GM18867 (cell line): ENCODE data around the gene CLMP.
"Not testable (repeated sequence)": the region's sequence is repeated elsewhere in the genome, so short reads cannot be mapped to it uniquely, and the experiment has no call there.

ENCODE experiments used
- ATAC-seq: cut with Tn5 transposase; IDR thresholded peaks from one replicate; pipeline ENCODE4 v1.9.1; 2021; ENCODE audit warnings: mild to moderate bottlenecking, moderate library complexity; ENCODE audit not compliant: unreplicated experiment

The CLMP gene

DNA sequence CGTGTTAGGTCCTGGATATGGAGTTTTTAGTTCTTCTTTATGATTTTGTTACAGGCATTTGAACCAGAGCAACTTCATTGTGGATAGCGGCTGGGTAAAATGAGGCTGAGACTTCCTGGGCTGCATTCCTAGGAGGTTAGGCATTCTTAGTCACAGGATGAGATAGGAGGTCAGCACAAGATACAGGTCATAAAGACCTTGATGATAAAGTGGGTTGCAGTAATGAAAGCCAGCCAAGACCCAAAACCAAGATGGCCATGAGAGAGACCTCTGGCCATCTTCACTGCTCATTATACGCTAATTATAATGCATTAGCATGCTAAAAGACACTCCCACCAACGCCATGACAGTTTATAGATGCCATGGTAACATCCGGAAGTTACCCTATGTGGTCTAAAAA, 23.4 kb upstream of the CLMP start:
- ATAC-seq = no peak

DNA sequence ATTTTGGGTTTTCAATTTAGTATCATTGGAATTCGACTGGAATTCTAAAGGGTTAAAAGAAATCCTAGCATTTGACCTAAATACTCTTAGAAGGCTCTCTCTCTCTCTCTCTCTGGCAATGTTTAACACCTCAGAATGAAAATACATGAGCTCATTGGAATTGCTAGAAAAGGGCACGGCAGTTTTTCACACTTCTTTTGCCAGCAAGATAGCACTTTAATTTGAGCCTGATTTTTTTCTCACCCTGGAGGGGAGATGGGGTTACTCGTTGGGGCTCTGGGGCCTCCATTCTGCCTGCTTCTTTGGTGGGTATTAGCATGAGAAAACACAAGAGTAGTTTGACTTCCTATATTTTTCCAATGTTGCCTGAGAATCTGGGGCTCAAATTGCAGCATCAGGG, 22.8 kb upstream of the CLMP start:
- ATAC-seq = no peak

DNA sequence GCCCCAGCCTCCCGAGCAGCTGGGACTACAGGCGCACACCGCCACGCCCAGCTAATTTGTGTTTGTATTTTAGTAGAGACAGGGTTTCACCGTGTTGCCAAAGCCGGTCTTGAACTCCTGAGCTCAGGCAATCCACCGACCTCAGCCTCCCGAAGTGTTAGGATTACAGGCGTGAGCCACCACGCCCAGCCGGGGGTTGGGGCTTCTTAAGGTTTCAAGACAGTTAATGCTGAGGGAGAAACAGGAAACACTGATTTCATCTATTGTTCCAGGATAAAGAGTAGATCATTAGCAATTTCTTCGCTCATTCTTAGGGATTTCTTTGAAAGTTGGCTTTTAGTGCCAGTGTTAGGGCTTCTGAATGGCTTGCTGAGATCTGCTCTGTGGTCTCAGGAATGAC, 21.2 kb upstream of the CLMP start:
- no peak for ATAC-seq

DNA sequence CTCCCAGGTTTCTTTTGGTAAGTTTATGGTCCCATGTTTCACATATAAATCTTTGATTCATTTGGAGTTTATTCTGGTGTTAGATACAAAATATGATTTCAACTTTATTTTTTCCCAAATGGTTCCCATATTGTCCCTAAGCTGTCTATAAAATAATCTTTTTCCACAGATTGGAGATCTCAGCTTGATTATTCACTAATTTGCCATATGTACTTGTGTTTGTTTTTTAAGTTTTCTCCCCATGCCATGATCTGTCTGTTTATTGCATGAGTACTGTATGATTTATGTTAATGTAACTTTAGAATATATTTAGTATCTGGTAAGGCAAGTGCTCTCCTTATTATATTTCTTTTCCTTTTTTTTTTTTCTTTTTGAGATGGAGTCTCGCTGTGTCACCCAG, 19.9 kb upstream of the CLMP start:
- ATAC-seq = no peak

DNA sequence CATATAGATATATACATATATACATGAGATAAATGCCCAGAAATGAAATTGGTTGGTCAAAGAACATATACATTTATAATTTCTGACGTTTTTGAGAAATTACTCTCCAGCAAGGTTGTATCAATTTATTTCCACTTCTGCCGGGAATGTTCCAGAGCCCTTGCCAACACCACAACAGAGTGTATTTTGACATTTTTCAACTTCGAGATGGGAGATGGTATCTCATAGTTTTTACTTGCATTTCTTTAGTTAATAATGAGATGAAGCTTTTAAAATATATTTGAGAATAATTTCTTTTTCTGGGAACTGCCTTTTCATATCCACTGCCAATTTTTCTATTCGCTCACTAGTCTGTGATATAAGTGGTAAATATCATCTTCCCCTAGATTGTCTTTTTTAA, 19.3 kb upstream of the CLMP start:
- ATAC-seq = no peak

DNA sequence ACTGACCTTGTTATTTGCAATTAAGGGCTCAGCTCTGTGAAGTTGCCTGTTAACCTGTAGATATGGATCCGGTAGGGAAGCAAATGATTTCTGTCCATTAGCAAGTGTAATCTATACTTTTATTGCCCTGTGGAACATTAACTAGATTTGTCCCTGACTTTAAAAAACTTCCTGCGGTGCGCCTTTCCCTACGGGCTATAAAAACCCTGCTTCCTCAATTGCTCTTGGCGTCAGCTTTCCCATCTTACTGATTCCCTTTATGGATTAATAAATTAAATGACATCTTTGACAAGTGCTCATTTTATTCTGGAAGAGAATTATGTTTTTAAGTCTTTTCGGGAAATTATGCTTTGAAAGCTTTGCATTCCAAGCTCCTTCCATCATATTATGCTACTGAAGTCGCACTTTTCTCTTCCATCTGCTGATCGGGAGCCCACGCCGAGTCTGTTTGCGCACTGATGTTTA, 18.3 kb upstream of the CLMP start:
- ATAC-seq = no peak

DNA sequence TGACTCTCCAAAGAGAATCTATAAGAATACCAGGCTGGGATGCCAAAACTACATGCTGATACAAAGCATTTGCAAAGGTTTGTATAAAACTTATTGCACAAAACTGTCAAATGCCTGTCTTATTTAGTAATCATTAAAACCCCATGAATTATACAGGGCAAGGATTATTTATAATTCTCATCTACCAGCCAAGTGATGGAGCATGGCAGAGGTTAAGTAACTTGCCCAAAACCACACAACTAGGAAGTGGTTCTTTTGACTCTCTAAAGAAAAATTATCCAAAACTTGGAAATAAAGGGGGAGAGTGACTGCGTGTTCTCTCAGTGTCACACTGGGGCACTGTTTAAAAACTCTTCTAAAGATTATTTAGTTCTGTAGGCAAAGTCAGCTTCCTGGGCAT, 17.4 kb upstream of the CLMP start:
- no peak for ATAC-seq

DNA sequence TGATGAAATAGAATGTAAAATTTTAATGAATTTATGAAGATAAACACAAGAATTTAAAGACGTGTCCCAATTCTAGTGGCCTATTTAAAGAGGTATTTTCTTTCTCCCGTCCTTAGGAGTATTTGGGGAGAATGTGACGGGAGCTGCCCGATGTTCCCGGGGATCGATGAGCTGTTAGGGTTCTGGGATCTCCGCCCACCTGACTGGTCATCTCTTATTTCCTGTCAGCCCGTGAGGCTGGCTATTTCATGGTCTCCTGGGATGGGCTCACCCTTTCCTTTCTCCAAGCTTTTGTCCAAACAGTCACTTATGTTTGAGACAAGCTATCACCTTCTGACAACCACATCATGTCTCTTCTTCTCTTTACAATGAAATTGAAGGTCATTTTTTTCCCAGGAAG, 16.9 kb upstream of the CLMP start:
- ATAC-seq = no peak

DNA sequence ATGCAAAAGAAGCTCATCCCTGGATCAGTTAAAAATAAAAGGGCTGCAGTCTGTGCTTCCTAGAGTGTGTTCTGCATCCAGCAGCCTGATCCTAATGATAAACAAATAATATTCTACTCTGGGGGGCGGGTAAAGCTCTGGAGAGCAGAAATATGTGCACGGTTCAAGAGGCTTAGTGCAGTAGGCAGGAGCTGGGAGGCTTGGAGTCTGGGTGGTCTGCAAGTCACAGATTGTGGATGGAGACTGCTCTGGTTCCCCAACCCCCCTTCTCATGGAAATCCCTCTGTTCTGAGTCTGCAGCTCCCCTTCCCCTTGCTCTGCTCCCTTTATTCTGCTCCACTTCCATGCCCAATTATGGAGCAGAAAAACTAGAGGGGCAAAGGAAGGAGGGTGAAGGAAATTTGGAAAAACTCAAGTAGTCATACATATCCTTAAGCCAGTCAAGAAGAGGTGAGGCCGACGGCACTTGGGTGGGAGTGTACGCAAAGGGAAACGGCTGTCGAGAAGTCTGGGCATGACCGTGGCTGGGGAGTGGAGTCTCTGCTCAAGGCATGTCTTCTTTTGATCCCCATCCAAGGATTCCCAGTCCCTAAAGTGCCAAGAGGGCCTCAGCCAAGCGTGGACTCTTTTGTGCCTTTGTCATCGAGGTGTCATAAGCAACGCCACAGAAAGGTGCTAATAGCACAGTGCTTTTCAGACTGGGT, 16.3 kb upstream of the CLMP start:
- ATAC-seq = no peak

DNA sequence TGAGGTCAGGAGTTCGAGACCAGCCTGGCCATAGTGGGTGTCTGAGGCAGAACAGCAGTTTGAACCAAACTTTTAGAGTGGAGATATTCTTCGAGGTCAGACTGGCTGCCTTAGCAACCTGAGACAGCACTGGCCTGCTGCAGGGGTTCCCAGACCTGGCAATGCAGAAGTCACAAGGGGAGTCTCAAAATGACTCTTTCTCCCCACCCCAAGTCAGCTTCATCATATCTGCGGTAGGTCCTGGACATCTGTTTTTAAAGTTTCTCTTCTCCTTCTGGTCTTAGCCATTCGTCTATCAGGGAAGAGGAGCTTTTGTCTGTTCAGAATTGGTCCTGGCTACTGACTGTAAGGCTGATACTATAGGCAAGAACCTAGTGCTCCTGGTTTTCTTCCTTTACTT, 14.5 kb upstream of the CLMP start:
- ATAC-seq = no peak

DNA sequence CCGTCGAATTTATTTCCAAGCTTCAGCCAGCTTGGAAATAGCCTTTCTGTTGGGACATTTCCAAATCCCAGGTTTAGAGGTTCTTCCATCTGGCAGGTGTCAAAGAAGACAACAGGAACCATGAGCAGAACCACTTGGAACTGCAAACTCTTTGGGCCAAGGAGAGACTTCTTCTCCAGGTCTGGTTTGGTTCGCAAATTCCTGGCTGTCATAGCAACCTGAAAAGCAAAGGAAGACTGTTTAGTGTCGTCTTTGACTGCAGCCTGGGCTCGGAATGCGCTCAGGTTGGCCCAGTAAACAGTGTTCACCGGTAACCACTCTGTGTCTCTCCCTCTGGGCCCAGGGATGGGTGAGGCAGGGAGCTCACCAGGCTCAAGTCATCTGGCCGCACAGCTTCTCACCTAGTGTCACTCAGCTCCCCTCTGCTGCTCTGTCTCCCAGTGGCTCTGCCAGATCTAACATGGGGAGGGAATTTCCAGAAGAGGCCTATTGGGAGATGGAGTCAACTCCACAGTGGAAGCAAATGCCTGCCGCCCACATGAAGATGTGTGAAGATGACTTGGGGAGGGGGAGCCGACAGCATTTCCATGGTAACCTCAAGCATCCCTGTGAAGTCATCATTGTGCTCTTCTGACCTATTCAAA, 11.9 kb upstream of the CLMP start:
- ATAC-seq = no peak

DNA sequence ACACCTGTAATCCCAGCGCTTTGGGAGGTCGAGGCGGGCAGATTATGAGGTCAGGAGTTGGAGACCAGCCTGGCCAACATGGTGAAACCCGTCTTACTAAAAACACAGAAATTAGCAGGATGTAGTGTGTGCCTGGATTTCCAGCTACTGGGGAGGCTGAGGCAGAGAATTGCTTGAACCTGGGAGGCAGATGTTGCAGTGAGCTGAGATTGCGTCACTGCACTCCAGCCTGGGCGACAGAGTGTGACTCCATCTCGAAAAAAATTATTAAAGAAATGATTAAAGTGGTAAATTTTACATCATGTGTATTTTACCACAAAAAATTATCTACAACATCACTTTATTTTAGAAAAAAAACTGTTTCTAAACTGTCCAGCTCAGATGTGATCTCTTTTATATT, 11.0 kb upstream of the CLMP start:
- ATAC-seq = not testable (repeated sequence)

DNA sequence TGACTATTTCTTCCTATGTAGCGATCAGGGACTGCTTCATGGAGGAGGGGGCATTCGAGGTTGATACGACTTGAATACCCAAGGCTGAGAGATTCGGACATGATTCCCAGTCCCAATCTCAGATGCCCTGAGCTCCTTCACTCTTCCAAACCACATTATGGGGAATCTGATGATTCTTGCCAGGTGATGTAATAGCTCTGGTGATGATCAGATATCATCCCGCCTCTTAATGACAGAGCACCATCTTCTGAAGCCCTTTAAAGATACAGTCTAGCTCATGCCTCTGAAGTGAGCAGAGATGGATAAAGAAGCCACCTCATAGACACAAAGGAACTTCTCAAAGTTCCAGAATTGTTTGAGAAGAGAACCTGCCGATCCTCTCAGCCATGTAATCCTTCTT, 8.9 kb upstream of the CLMP start:
- ATAC-seq = no peak

DNA sequence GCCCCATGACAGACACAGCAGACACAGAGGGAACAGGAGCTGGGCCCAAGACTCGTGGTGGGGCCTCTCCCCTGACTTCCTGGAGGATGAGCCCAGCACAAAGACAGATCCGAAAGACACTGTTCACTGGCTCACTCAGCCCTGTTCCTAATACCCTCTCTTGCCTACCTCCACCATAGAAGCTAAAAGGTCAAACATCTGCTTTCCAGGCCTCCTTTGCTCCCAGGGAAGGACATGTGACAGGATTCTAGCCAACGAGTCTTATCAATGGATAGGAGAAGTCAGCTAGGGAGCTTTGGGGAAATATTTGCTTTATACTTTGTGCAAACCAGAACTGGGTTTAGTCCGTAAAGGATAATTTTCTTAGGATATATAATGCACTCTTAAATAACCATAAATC, 8.4 kb upstream of the CLMP start:
- ATAC-seq = no peak

DNA sequence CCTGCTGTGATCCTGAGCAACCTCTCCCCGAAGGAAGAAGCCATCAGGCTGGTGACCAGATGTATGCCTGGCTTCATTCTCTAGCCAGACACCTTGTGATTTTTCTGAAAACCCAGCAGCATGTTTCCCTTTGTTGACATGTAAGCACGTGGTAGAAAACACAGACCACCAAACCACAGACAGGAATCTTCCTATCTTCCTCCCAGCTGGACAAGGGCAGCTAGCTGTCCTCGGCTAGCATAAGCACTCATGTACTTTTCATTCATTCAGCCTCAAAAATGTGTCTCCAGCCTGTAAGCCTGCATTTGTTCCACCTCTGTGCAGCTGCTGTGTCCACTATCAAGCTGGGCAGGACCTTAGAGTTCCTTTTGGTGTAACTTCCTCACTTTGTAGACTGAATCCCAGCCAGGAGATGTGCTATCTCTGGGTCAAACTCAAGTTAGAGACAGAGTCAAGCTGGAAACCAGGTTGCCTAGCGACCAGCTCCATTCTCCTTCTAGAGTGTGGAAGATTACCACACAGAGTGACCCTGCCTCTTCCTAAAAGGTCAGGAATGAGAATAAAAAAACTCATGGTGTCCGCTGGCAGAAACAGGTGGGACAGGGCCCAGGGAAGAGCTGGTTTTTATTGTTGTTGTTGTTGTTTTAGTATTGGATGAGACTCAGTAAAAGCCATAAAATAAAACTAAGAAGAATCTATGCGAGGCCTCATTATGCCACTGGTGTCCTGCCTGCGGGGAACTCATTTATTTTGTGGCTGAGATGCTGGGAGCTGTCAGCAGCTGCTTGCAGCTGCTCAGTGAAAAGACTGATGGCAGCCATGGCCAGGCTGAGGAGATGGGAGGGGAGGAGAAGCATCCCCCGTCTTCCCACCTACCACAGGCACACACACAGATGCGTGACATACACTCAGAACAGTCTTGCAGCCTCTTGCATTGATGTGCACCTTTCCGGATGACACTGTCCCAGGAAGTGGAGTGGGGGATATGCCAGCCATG, 7.4 kb upstream of the CLMP start:
- no peak for ATAC-seq

DNA sequence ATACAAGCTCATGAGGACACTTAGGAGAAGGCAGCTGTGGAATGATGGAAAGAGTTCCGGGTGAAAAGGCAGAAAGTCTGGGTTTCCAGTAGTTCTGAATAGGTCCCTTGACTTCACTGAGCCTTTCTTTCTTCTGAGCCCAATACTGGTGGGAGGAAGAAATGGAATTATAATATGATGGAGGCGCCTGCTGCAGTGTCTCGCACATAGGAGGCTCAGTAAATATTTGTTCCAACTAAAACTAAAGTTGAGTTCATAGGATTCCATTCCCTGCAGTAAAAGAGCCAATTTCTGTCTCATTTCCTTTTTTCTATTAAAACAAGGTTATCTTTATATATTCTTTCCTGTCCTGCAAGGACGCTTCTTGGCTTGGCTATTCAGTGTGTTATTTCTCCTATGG, 5.2 kb upstream of the CLMP start:
- ATAC-seq = no peak

DNA sequence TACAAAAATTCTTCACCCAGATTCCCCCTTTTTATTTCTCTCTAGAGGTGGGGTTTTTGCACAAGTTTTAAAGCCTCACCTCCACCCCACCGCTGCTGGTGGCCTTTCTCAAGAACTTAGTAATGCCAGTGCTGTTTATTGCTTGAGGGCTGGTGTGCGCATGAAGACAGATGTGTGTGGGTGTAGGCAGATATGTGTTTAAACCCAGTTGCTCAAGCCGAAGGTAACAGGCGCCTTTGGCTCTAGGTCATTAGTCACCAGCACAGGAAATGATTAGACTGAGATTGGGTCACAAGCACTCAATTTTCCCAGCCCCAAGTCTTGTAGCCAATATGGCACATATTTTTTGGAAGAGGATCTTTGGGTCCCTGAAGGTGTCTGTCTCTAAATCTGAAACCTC, 2.7 kb upstream of the CLMP start:
- ATAC-seq = no peak

DNA sequence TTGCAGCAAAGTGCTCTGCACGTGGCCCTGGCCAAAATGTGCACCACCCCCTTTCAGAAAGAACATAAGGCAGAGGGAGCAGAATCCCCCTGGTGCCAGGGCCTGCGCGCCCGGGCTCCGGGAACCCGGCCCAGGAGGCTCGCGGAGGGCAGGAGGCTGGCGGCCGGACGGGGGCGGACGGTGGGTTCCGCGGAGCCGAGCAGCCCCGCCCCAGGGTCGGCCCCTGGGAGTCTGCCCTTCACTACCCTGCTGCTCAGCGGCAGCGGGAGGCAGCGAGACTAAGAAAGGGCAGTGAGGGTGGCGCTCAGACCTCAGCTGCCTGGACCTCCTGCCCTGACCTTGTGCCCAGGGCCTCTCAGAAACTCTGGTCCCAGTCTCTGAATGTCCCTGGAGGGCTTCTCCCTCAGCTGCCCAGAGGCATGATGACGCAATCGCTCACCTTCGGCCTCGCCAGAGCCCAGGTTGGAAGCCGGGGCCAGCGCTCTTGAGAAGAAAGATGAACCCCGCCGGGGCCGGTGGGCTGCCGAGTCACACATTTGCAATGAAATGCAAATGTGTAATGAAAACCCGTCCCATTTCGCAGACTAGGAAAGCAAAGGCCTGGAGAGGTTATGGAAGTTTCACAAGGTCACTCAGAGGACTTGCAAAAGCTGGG, 1.1 kb upstream of the CLMP start:
- ATAC-seq = no peak

DNA sequence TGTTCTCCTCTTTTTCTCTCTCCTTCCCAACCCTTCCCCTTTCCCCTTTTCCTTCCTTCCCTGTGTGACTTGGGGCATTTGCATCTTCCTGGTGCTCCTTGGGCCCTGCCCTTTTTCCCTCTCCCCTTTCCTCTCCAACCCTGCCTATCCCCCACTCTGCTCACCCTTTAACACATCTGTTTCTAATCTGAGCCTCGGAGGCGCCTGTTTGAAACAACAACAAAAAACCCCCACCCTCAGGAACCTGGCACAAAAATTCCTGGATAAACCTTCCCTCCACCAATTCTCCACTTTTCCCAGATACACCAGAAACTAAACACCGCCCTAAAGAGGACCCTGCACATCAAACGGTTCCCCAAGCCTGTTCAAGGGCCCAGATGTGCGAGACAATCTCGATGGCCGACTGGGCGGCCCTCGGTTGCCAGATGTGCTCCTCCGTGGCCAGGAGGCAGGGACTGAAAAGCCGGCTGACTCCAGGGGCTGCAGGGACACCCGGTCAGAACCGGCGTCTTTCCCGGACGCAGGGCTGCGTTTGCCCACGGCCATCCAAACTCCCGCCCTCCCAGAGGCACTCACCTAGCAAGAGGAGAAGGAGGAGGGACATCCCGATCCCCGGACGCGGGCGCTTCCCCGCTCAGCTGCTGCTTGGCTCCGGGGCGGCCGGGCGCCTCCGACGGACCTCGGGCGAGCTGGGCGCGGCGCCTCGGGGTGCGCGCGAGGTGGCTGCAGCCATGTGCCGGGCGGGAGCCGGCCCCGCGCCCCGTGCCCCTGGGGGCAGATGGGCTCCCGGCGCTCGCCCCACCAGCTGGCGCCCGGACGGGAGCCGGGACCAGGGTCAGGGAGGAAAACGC, 486 bp downstream of the CLMP start:
- no peak for ATAC-seq

DNA sequence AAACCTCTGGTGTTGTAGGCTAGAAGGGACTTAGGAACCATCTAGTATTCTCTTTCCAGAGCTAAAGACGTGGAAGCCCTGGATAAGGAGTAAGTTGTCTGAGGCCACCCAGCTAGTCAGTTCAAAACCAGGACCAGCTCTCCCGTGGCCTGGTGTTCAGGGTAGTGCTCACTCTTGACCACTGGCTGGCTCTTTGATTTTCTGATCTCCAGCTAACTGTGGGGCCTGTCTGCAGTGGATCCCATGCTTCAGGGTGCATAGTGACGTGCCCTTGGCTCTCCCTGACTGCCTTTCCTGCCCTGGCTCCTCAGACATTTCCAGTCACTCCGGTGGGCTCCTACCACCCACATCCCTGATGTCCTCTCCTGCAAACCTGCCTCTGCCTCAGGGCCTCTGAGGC, 1.3 kb downstream of the CLMP start:
- no peak for ATAC-seq
